Heart right ventricle (tissue), 16 donors: ENCODE measurements around the gene G6PC1. TPM values are rescaled to one million over a fixed set of nuclear protein-coding genes. Genes with fewer than 3 reads are reported as not detected.

Experiments used
- ATAC-seq, 8 donors: fragments of 200-7000 bp; cut with Tn5 transposase; one replicate each; pipeline ENCODE4 v1.9.1; 2020; ENCODE audit warnings: mild to moderate bottlenecking in 8 of 8, moderate library complexity in 8 of 8, moderate number of reproducible peaks in 1 of 8
- DNase-seq, 2 donors: peaks; one replicate each; pipeline ENCODE4 v3.0.0-alpha.2; 2020
- H3K27ac ChIP-seq, 10 donors: fragments of 200-600 bp; sonication (generic) in 2 of 10; one replicate each; pipeline versions ENCODE4 v1.5.0 to v1.8.0; 2020 to 2022; ENCODE audit warnings: mild to moderate bottlenecking in 3 of 10
- H3K27me3 ChIP-seq, 7 donors: fragments of 200-600 bp; one replicate each; pipeline ENCODE4 v1.8.0; 2021 to 2022; ENCODE audit warnings: mild to moderate bottlenecking in 2 of 7
- H3K36me3 ChIP-seq, 9 donors: fragments of 200-600 bp; sonication (generic) in 1 of 9; one replicate each; pipeline versions ENCODE4 v1.5.0 to v1.8.0; 2020 to 2022; ENCODE audit warnings: mild to moderate bottlenecking in 2 of 9
- H3K4me1 ChIP-seq, 9 donors: fragments of 200-600 bp; sonication (generic) in 1 of 9; one replicate each; pipeline versions ENCODE4 v1.5.0 to v1.8.0; 2020 to 2022; ENCODE audit warnings: mild to moderate bottlenecking in 4 of 9
- H3K4me3 ChIP-seq, 10 donors: fragments of 200-600 bp; sonication (generic) in 2 of 10; one replicate each; pipeline versions ENCODE4 v1.5.0 to v1.8.0; 2020 to 2022; ENCODE audit warnings: mild to moderate bottlenecking in 7 of 10, moderate library complexity in 2 of 10
- H3K9me3 ChIP-seq, 11 donors: fragments of 200-600 bp in 10 of 11; sonication (generic) in 2 of 11; one replicate each; pipeline versions ENCODE4 v1.5.0 to v1.8.0; 2013 to 2022; ENCODE audit warnings: mild to moderate bottlenecking in 2 of 11, control low read depth in 1 of 11, moderate library complexity in 1 of 11
- CTCF ChIP-seq, 9 donors: fragments of 200-600 bp; sonication (generic) in 2 of 9; IDR thresholded peaks; one replicate each; pipeline versions ENCODE4 v1.5.0 to v1.8.0; 2021 to 2022; ENCODE audit warnings: antibody characterized with exemption in 9 of 9, mild to moderate bottlenecking in 5 of 9, moderate library complexity in 1 of 9
- WGBS, 2 donors: extraction: QIAGEN DNeasy Blood & Tissue Kit; methylation state at CpG; one replicate each; pipeline ENCODE4 v1.1.7; 2013; ENCODE audit warnings: inconsistent platforms in 1 of 2; 5-methylcytosine and 5-hydroxymethylcytosine counted together
- intact Hi-C, 10 donors: fragments of 100-400 bp; cut with DNase I; formaldehyde crosslinking; loops; one replicate each; pipeline versions ENCODE4 v1.11.1 to v1.14.2; 2022
- polyA plus RNA-seq, 2 donors: library from polyadenylated mRNA; stranded (reverse); fragments of 200-250 nt; gene quantifications; one replicate each; pipeline ENCODE4 v1.2.3, GENCODE V29; 2013
- total RNA-seq, 10 donors: library from RNA; stranded (reverse); fragmentation: NEBNext Ultra II Directional in 3 of 10; extraction: Animal tissue kit (Norgen Biotek cat#: 25700) in 3 of 10; gene quantifications; one replicate each; pipeline versions ENCODE4 v1.2.1 to v1.2.4, GENCODE V29; 2021 to 2023
- donor health status: Arrhythmogenic right ventricular cardiomyopathy.
- donor health status: ischemic (EF 13 %, LVEDD 7.1; RV severe dilation, severe dysfunction).
- donor health status: healthy with polysubstance abuse.
- donor health status: DM: no; HTN: yes; CAD: no.
- donor health status: DM: no; HTN: no; CAD: no.
- donor health status: ischemic (EF 25% LVEDD 6.9; RV normal size, moderate dysfunction).
- donor health status: ischemic (EF 25% LVEDD 5.7; RV mildly dilated, moderate dysfunction).
- donor health status: healthy.
- donor health status: DM: yes; HTN: yes; CAD: no.
- donor health status: Ischemic cardiomyopathy.
- donor health status: ischemic (EF 35%, LVEDD 5.7; RV mildly dilated, moderate dysfunction).
- donor health status: nonischemic (EF 11% LVEDD 7.7; RV severe dilation, severe dysfunction).
- donor health status: DM: yes; HTN: yes; CAD: no.
- donor health status: PGD.
- donor health status: ischemic (EF 29% LVEDD 5.4; RV normal size, mild dysfunction).
- donor health status: nonischemic (EF 23%, LVEDD 6.1; RV moderate dilation, normal function).

Gene G6PC1
- total and polyA plus RNA-seq, 12 donors: not detected

GRCh38 chr17:42946812-42947211, 46.2 kb downstream of the G6PC1 start:
- Histone ChIP-seq H3K4me3 (no peak overlapping the region), H3K27ac (no peak overlapping the region), H3K27me3 (no peaks in the 10 kb centered on the region), H3K4me1 (peaks cover 0 to 7% (median 0%) of the 10 kb centered on the region in 9 donors), H3K36me3 (peaks cover 0 to 40% (median 22%) of the 10 kb centered on the region in 9 donors), H3K9me3 (no peaks in the 10 kb centered on the region)
- 88 to 100% methylated on average over 1 of the region's 1 CpG for WGBS, 2 donors
- ATAC-seq (no peak), DNase-seq (no peak)
- TF ChIP-seq CTCF (IDR thresholded peaks at IDR 0.05): no peak
- intact Hi-C loops: loop anchor here in 1 of 10 donors (10.0 kb wide), 1 partner anchor 232 kb away; no protein-coding TSS in a partner anchor

GRCh38 chr17:42950044-42950783, 49.6 kb downstream of the G6PC1 start:
- no peaks in the 10 kb centered on the region for H3K27me3 ChIP-seq
- no peak overlapping the region for H3K4me3 ChIP-seq
- H3K4me1 ChIP-seq: peaks cover 0 to 7% (median 0%) of the 10 kb centered on the region in 9 donors
- DNase-seq (no peak), ATAC-seq (no peak)
- no peaks in the 10 kb centered on the region for H3K9me3 ChIP-seq
- no peak for TF ChIP-seq CTCF (IDR thresholded peaks at IDR 0.05)
- H3K36me3 ChIP-seq: peaks cover 5 to 74% (median 54%) of the 10 kb centered on the region in 9 donors
- intact Hi-C loops: loop anchor here in 1 of 10 donors (10.0 kb wide), 1 partner anchor 735 kb away; no protein-coding TSS in a partner anchor
- 92 to 93% methylated on average over 13 of the region's 13 CpGs for WGBS, 2 donors
- no peak overlapping the region for H3K27ac ChIP-seq

Other genes starting within 250 kb of the G6PC1 start
- gene TUBG2, start 241.5 kb upstream of the G6PC1 start, total RNA-seq: 10 to 100 TPM; 10.6 to 20.4 (median 14.7) TPM
- gene TUBG2, start 241.5 kb upstream of the G6PC1 start, polyA plus RNA-seq: 10 to 100 TPM in 1 of 2 donors, 1 to 10 TPM in 1; 9.8 to 21.3 TPM
- gene PLEKHH3, start 223.8 kb upstream of the G6PC1 start, total RNA-seq: 10 to 100 TPM; 12.8 to 34.8 (median 22.0) TPM
- 10 to 100 TPM; 23.6 to 42.1 TPM for gene PLEKHH3, start 223.8 kb upstream of the G6PC1 start, polyA plus RNA-seq
- gene CCR10, start 219.0 kb upstream of the G6PC1 start, total RNA-seq: 1 to 10 TPM; 1.0 to 4.8 (median 1.7) TPM
- gene CCR10, start 219.0 kb upstream of the G6PC1 start, polyA plus RNA-seq: 1 to 10 TPM; 1.5 to 3.8 TPM
- gene CNTNAP1, start 218.3 kb upstream of the G6PC1 start, total RNA-seq: 10 to 100 TPM in 2 of 10 donors, 1 to 10 TPM in 8; 2.2 to 28.3 (median 3.5) TPM
- 1 to 10 TPM; 2.3 to 9.6 TPM for gene CNTNAP1, start 218.3 kb upstream of the G6PC1 start, polyA plus RNA-seq
- gene EZH1, start 155.8 kb upstream of the G6PC1 start, total RNA-seq: 10 to 100 TPM; 31.7 to 50.5 (median 46.3) TPM
- gene EZH1, start 155.8 kb upstream of the G6PC1 start, polyA plus RNA-seq: 10 to 100 TPM; 16.0 to 33.8 TPM
- 10 to 100 TPM; 32.1 to 54.8 (median 38.2) TPM for gene RAMP2, start 139.6 kb upstream of the G6PC1 start, total RNA-seq
- gene RAMP2, start 139.6 kb upstream of the G6PC1 start, polyA plus RNA-seq: 100 to 1,000 TPM in 1 of 2 donors, 10 to 100 TPM in 1; 46.4 to 105 TPM
- gene VPS25, start 127.3 kb upstream of the G6PC1 start, total RNA-seq: 10 to 100 TPM; 33.3 to 47.4 (median 37.3) TPM
- 10 to 100 TPM; 28.0 to 80.9 TPM for gene VPS25, start 127.3 kb upstream of the G6PC1 start, polyA plus RNA-seq
- gene WNK4, start 120.2 kb upstream of the G6PC1 start, total RNA-seq: under 1 TPM in 1 of 10 donors, not detected in 9; 0.14 TPM
- under 1 TPM; 0.03 to 0.07 TPM for gene WNK4, start 120.2 kb upstream of the G6PC1 start, polyA plus RNA-seq
- gene COA3, start 102.1 kb upstream of the G6PC1 start, total RNA-seq: 10 to 100 TPM; 56.1 to 85.7 (median 72.1) TPM
- 100 to 1,000 TPM in 1 of 2 donors, 10 to 100 TPM in 1; 91.2 to 142 TPM for gene COA3, start 102.1 kb upstream of the G6PC1 start, polyA plus RNA-seq
- under 1 TPM in 3 of 10 donors, not detected in 7; 0.11 to 0.42 (median 0.39) TPM for gene CNTD1, start 101.9 kb upstream of the G6PC1 start, total RNA-seq
- gene CNTD1, start 101.9 kb upstream of the G6PC1 start, polyA plus RNA-seq: under 1 TPM; 0.20 to 0.29 TPM
- 10 to 100 TPM; 71.1 to 87.8 (median 78.3) TPM for gene BECN1, start 76.5 kb upstream of the G6PC1 start, total RNA-seq
- 10 to 100 TPM; 25.2 to 54.8 TPM for gene BECN1, start 76.5 kb upstream of the G6PC1 start, polyA plus RNA-seq
- gene PSME3, start 67.4 kb upstream of the G6PC1 start, total RNA-seq: 10 to 100 TPM; 52.1 to 87.4 (median 70.3) TPM
- 100 to 1,000 TPM in 1 of 2 donors, 10 to 100 TPM in 1; 26.0 to 103 TPM for gene PSME3, start 67.4 kb upstream of the G6PC1 start, polyA plus RNA-seq
- under 1 TPM; 0.14 to 0.72 (median 0.45) TPM for gene AOC2, start 56.2 kb upstream of the G6PC1 start, total RNA-seq
- gene AOC2, start 56.2 kb upstream of the G6PC1 start, polyA plus RNA-seq: under 1 TPM; 0.51 to 0.54 TPM
- gene AOC3, start 49.6 kb upstream of the G6PC1 start, total RNA-seq: 10 to 100 TPM in 5 of 10 donors, 1 to 10 TPM in 5; 4.7 to 19.0 (median 10.4) TPM
- 10 to 100 TPM; 16.0 to 18.0 TPM for gene AOC3, start 49.6 kb upstream of the G6PC1 start, polyA plus RNA-seq
- 10 to 100 TPM; 20.0 to 34.7 (median 28.9) TPM for gene AARSD1, start 63.7 kb downstream of the G6PC1 start, total RNA-seq
- 100 to 1,000 TPM in 1 of 2 donors, 10 to 100 TPM in 1; 55.8 to 125 TPM for gene AARSD1, start 63.7 kb downstream of the G6PC1 start, polyA plus RNA-seq
- gene PTGES3L, start 79.3 kb downstream of the G6PC1 start, total RNA-seq: 10 to 100 TPM; 35.0 to 58.8 (median 40.5) TPM
- 10 to 100 TPM; 33.9 to 45.3 TPM for gene PTGES3L, start 79.3 kb downstream of the G6PC1 start, polyA plus RNA-seq
- gene RUNDC1, start 79.8 kb downstream of the G6PC1 start, total RNA-seq: 10 to 100 TPM in 9 of 10 donors, 1 to 10 TPM in 1; 7.5 to 21.0 (median 11.6) TPM
- 10 to 100 TPM in 1 of 2 donors, 1 to 10 TPM in 1; 5.6 to 10.2 TPM for gene RUNDC1, start 79.8 kb downstream of the G6PC1 start, polyA plus RNA-seq
- 100 to 1,000 TPM; 388 to 841 (median 519) TPM for gene RPL27, start 97.6 kb downstream of the G6PC1 start, total RNA-seq
- 1,000 to 10,000 TPM; 1,760 to 2,790 TPM for gene RPL27, start 97.6 kb downstream of the G6PC1 start, polyA plus RNA-seq
- 10 to 100 TPM in 6 of 10 donors, 1 to 10 TPM in 4; 7.0 to 61.6 (median 13.2) TPM for gene IFI35, start 106.0 kb downstream of the G6PC1 start, total RNA-seq
- 10 to 100 TPM; 13.0 to 26.0 TPM for gene IFI35, start 106.0 kb downstream of the G6PC1 start, polyA plus RNA-seq
- gene VAT1, start 121.6 kb downstream of the G6PC1 start, total RNA-seq: 10 to 100 TPM; 48.5 to 99.2 (median 70.8) TPM
- gene VAT1, start 121.6 kb downstream of the G6PC1 start, polyA plus RNA-seq: 10 to 100 TPM; 54.6 to 66.5 TPM
- 1 to 10 TPM in 1 of 10 donors, under 1 TPM in 9; 0.16 to 2.3 (median 0.51) TPM for gene RND2, start 124.4 kb downstream of the G6PC1 start, total RNA-seq
- under 1 TPM; 0.14 to 0.95 TPM for gene RND2, start 124.4 kb downstream of the G6PC1 start, polyA plus RNA-seq
- 10 to 100 TPM in 3 of 10 donors, 1 to 10 TPM in 7; 4.1 to 12.0 (median 8.2) TPM for gene BRCA1, start 224.6 kb downstream of the G6PC1 start, total RNA-seq
- gene BRCA1, start 224.6 kb downstream of the G6PC1 start, polyA plus RNA-seq: 1 to 10 TPM; 2.2 to 3.1 TPM